RWPE2 (cell line): ENCODE measurements around the gene ACADSB.

ENCODE experiments used
- ATAC-seq: fragments of 200-7000 bp; cut with Tn5 transposase; 3 replicates; pipeline ENCODE4 v1.9.1; 2021; ENCODE audit warnings: low read depth
- DNase-seq: peaks from one replicate; pipeline ENCODE4 v3.0.0-alpha.2; 2020; ENCODE audit warnings: low spot score
- H3K27ac ChIP-seq: fragments of 450-650 bp; 2 replicates; pipeline ENCODE4 v1.5.1; 2017; ENCODE audit warnings: mild to moderate bottlenecking; ENCODE audit not compliant: poor library complexity, severe bottlenecking
- H3K27me3 ChIP-seq: fragments of 250-450 bp; sonication (Bioruptor Pico); 2 replicates; pipeline ENCODE4 v1.5.1; 2021; ENCODE audit warnings: mild to moderate bottlenecking, moderate library complexity; ENCODE audit not compliant: insufficient read depth, poor library complexity, severe bottlenecking
- H3K36me3 ChIP-seq: fragments of 250-450 bp; sonication (Bioruptor Pico); 2 replicates; pipeline ENCODE4 v1.5.1; 2020; ENCODE audit warnings: low read depth, mild to moderate bottlenecking, moderate library complexity
- H3K4me1 ChIP-seq: fragments of 250-450 bp; sonication (Bioruptor Pico); 2 replicates; pipeline ENCODE4 v1.5.1; 2021; ENCODE audit warnings: mild to moderate bottlenecking, moderate library complexity; ENCODE audit not compliant: insufficient read depth, poor library complexity, severe bottlenecking
- H3K4me3 ChIP-seq: fragments of 250-450 bp; sonication (Bioruptor Pico); 2 replicates; pipeline ENCODE4 v1.5.1; 2021; ENCODE audit warnings: mild to moderate bottlenecking, moderate library complexity; ENCODE audit not compliant: severe bottlenecking
- H3K9me3 ChIP-seq: fragments of 250-450 bp; sonication (Bioruptor Pico); 2 replicates; pipeline ENCODE4 v1.5.1; 2021; ENCODE audit warnings: mild to moderate bottlenecking, moderate library complexity; ENCODE audit not compliant: severe bottlenecking
- TF ChIP-seq, protein P1 (sequence below): fragments of 450-650 bp; IDR thresholded peaks from one replicate; pipeline ENCODE4 v1.5.1; 2017; ENCODE audit warnings: mild to moderate bottlenecking, moderate library complexity; ENCODE audit not compliant: poor library complexity, severe bottlenecking

Gene ACADSB

DNA sequence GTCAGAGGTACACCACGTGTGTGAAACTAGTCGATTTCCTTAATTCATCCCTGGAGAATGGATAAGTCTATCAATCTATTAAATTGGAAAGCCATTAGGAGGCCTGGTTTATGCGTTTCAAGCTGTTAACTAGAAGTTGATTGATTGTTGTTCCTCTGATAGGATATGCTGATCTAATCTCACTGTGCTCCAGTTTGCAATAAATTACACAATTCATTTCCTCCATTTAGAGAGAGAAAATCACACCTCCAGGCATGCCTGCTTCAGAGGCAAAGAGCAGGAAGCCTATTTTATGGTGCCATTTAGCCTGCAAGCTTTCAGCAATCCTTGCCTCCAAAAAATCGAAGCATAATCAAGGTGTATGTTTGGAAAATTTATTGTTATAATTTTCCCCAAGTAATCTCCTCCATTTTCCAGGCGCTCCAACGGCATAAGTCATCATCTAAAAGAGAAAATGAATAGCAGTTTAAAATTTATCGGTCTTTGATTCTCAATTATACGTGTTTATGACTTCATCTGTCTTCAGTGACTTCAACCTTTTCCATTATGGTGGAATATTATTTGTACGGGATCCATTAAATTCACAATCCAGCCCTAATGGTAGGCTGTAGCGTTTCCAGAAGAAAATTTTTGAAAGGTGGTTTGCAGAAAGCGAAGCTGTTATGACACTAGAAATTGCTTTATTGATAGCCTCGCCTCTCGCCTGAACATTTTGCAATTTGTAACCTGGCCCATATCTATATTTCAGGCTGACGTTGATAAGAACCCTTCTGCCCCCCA lies 84.0 kb downstream of the ACADSB start:
- Histone ChIP-seq H3K4me3 (no peak overlapping the region), H3K36me3 (no peaks in the 10 kb centered on the region), H3K4me1 (no peaks in the 10 kb centered on the region), H3K27ac (no peak overlapping the region), H3K27me3 (no peaks in the 10 kb centered on the region), H3K9me3 (no peaks in the 10 kb centered on the region)
- TF ChIP-seq, protein P1, sequence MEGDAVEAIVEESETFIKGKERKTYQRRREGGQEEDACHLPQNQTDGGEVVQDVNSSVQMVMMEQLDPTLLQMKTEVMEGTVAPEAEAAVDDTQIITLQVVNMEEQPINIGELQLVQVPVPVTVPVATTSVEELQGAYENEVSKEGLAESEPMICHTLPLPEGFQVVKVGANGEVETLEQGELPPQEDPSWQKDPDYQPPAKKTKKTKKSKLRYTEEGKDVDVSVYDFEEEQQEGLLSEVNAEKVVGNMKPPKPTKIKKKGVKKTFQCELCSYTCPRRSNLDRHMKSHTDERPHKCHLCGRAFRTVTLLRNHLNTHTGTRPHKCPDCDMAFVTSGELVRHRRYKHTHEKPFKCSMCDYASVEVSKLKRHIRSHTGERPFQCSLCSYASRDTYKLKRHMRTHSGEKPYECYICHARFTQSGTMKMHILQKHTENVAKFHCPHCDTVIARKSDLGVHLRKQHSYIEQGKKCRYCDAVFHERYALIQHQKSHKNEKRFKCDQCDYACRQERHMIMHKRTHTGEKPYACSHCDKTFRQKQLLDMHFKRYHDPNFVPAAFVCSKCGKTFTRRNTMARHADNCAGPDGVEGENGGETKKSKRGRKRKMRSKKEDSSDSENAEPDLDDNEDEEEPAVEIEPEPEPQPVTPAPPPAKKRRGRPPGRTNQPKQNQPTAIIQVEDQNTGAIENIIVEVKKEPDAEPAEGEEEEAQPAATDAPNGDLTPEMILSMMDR: no peak
- DNase-seq (no peak), ATAC-seq (no peak)

DNA sequence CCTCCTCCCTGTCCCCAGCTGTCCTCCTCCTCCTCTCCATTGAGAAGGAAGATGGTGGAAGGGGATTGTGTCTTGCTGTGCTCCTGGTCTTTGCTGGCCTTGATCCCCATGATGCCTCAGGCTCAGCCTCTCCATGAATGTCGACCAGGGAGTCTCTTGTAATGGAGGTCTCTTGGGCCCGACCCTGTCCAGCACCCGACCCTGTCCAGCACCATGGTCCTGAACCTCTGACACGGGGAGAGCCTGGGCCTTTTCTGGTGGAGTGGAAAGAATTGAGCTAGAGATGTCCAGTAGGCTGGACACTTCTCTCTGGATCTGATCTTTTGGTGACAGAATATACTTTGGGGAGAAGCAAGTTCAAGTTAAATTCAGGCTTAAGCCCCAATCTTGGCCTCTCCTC lies 84.7 kb downstream of the ACADSB start:
- Histone ChIP-seq H3K36me3 (no peaks in the 10 kb centered on the region), H3K4me3 (no peak overlapping the region), H3K9me3 (no peaks in the 10 kb centered on the region), H3K4me1 (no peaks in the 10 kb centered on the region), H3K27me3 (no peaks in the 10 kb centered on the region), H3K27ac (no peak overlapping the region)
- ATAC-seq (no peak), DNase-seq (no peak)
- TF ChIP-seq, protein P1: no peak

DNA sequence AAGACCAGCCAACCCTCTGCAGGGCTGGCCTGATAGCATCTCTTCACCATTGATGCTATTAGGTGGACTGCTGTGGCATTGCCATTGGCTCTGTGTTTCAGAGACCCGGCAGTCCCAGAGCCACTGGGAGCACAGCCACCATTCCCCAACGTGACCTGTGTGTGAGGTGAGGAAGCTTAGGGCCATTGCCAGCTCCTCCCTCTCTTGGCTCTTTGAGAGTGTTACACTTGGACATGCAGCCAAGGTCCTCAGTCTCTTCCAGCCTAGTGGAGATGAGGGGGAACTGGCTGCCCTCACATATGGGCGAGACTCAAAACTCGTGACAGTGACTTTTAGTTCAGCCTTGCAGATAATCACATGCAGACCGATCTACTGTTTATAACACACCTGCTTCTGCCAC lies 87.6 kb downstream of the ACADSB start:
- H3K4me3 ChIP-seq: no peak overlapping the region
- H3K27ac ChIP-seq: no peak overlapping the region
- no peak for ATAC-seq
- no peak for DNase-seq
- no peaks in the 10 kb centered on the region for H3K36me3 ChIP-seq
- H3K27me3 ChIP-seq: no peaks in the 10 kb centered on the region
- TF ChIP-seq, protein P1: no peak
- H3K4me1 ChIP-seq: no peaks in the 10 kb centered on the region
- no peaks in the 10 kb centered on the region for H3K9me3 ChIP-seq

DNA sequence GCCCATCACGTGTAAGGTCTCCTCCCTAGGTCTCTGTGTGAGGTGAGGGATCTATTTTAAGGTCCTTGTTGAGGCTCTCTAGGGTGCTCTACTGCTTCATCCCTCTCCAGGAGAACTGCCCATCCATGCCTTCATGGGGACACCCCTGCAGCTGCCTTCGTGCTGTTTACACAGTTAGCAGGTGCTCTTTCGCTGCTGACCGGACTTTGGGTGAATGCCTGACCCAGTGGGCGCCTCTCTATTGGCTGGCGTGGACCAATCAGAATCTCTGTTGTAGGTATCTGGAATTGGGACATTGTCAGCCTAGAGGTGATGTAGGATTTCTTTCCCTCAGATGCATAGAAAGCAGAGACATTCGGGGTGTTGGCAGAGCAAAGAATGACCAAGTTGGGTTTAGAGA lies 88.2 kb downstream of the ACADSB start:
- ATAC-seq (no peak), DNase-seq (no peak)
- Histone ChIP-seq H3K4me1 (no peaks in the 10 kb centered on the region), H3K36me3 (no peaks in the 10 kb centered on the region), H3K27me3 (no peaks in the 10 kb centered on the region), H3K27ac (no peak overlapping the region), H3K4me3 (no peak overlapping the region), H3K9me3 (no peaks in the 10 kb centered on the region)
- TF ChIP-seq, protein P1: no peak
